GM21360 (cell line): Measurements from ENCODE around the gene RAB26.
"Not testable (repeated sequence)": the region's sequence is repeated elsewhere in the genome, so short reads cannot be mapped to it uniquely, and the experiment has no call there.

ENCODE experiments used
- ATAC-seq: cut with Tn5 transposase; IDR thresholded peaks from one replicate; pipeline ENCODE4 v1.9.1; 2021; ENCODE audit warnings: mild to moderate bottlenecking, moderate library complexity; ENCODE audit not compliant: unreplicated experiment

Gene RAB26

DNA sequence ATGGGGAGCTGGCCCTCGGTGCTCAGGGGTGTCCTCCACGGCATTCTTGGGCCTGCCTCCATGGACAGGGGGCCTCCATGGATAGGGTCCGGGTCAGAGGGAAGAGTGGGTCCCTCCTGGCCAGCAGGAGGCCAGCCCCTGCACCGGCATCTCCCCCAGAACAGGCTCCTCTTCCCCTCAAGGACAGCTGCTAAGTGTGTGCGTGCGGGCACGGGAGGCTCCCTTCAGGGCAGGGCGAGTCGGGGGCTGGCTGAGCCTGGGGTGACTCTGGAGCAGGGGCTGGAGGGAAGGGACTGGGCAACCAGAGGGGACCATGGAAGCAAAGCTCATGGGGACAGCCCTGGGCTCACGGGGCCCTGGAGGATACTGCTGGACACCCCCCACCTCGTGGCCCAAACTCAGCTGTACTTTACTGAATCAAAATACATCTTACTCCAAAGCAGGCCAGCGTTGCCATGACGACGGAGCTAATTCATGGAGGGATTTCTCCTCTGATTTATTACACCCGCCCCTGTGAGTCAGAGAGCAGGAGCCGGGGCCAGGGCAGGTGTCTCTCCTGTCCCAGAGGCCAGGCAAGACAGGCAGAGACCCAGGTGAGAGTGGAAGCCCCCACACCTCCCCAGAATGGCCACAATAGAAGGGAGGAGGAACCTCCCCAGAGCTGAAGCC lies 45.9 kb downstream of the RAB26 start:
- ATAC-seq = no peak

DNA sequence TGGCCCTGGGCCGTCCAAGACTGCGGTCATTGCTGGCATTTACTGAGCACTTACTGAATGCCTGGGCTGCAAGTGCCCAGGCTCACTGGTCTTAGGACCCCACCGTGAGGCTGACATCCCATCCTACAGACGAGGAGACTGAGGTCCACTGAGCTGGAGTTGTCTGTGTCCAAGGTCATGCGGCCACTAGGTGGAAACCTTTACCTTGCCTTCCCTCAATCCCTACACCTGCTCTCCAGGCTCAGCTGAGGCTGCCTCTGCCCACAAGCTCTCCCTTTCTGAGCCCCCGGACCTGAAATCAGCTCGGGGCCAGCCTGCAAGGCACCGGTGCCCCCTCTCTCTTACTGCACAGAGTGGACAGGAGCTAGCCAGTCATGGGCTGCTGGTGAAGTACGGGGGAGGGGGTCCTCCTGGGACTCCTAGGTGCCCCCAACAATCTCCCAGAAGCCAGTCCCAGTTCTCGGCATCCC lies 46.5 kb downstream of the RAB26 start:
- ATAC-seq = no peak

DNA sequence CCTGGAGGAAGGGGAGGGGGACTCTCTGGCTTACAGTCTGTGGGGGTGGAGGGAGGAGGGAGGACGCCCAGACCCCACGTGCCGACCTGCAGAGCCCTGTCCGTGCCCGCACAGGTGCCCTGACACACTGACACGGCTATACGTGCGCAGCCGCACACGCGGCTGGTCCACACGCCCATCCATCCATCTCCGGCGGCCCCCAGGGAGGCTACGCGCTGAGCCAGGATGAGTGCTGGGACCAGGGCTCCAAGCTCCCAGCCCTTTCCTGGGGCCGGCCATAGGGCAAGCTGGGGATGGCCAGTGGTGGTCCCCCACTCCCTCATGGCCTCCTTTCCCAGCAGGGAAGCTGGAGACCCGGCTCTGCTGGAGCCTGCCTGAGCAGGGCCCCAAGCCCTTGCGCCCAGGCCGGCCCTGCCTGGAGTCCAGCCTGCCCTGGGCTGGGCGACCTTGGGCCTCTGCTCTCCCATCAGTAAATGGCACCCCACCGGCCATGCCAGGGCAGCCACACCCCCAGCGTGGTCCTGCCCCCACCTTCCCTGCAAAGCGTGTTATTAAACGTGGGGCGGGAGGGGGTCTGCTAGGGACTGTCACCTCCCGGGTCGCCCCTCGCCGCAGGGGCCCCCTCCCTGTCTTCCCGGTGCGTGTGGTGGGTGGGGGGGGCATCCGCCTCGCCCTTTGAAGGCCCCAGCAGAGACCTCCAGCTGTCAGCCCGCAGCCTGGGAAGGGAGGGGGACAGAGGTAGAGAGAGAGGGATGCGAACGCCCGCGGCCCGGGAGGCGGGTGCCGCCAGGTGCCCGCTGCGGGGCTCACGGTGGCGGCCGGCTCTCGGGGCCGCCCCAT lies 47.1 kb downstream of the RAB26 start:
- no peak for ATAC-seq

DNA sequence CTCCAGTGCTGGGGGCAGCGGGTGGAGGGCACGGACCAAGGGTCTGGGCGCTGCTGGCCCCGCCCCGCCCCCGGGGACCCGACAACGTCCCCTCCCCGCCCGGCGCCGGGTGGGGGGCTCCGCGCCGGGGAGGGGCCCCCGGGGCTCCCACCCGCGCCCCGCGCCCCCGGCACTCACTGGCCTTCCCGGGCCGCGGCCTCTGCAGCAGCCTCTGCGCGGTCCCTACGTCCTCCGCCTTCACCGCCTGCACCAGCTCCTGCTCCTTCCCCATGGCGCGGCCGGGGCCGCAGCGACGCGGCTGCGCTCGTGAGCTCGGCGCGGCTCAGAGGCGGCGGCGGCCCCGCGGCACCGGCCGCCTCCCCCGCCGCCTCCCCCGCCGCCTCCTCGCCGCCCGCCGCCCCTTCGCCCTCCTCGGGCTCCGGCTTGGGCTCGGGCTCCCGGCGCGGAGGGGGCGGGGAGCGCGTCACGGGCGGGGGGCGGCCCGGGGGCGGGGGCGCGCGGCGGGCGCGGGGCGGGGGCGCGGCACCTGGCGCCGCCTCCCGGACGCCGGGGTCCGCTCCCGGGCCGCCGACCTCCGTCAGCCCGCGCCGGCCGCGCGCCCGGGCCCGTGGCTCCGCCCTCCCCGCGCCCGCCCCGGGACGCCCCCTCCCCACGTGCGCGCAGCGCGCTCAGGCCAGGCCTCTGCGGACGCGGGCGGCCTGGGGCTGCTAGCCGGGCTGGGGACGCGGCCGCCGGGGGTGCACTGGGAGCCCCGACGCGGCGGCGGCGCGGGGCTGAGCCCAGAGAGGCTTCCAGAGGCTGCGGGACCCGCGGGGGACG lies 47.9 kb downstream of the RAB26 start, which contains the start of gene CASKIN1:
Gene CASKIN1, minus strand, starts transcription at position 444 of the 819 bp plus-strand sequence. Its CDS starts 173 bp downstream, at position 271.
- no peak for ATAC-seq

DNA sequence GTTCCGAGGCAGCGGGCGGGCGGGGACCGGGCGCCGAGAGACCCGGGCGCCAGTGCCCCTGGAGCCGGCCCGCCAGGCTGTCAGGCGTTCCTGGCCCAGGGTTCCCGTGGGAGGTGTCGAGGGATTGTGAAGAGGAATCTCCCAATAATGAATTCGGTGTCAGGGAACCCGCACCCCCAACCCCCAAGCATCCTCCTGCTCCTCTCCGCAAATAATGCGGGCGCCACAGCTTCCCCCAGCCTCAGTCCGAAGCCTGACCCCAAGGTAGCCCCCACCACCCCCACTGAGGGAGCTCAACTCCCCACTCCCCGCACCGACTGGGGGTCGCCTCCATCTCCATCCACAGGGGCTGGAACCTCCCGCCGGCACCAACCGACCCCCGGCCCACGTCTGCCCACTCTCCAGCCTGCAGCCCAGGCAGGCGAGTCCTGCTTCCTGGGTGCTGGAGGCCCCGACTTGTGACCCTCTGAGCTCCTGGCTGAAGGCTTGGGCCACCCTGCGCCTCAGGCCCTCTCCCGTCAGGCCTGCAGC lies 48.6 kb downstream of the RAB26 start:
- ATAC-seq = no peak

DNA sequence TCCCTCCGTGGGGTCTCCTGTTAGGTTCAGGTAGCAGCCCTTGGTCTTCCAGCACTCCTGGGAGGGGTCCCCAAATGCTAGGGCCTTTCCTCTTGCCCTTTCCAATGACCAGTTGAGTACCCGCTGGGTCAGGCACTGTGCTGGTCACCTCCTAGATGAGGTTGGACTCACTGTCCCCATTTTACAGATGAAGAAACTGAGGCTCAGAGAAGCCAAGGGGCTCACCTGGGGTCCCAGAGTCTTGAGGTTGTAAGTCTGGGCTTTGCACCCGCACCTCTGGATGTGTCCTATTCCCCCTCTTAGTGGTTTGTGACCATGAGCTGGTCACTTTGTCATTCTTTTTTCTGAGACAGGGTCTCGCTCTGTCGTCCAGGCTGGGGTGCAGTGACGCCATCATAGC lies 49.3 kb downstream of the RAB26 start:
- ATAC-seq = no peak

DNA sequence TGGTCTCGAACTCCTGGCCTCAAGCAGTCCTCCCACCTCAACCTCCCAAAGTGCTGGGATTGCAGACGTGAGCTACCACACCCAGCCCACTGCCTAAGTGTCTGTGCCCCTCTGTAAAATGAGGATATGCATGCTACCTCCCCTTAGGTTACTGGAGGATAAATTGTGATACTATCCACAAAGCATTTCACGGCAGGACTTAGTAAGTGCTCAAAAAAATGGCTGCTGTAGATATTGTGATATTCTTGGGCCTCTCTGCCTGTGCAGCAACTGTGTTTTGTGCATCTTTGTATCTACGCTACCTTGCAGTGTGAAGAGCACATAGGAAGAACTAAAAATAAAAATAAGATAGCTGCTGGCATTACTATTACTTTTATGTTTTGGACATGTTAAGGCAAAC lies 49.9 kb downstream of the RAB26 start:
- ATAC-seq = no peak

DNA sequence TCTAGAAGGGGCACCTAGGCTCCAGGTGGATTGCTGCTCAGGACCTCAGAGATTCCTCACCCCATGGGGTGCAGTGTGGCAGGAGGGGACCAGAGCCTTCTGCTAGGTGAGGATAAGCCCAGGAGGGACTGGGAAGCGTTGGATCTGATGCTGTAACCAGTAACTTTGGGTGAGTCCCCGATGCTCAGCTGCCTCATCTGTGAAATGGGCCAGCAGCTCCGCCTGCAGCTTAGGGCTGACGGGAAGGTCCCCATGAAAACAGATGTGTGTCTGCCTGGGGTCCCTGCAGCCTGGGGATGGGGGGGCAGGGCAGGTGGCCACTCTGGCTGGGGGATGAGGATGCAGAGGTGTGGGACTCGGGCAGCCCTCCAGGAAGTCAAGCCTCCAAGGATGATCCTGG lies 50.7 kb downstream of the RAB26 start:
- ATAC-seq = no peak

DNA sequence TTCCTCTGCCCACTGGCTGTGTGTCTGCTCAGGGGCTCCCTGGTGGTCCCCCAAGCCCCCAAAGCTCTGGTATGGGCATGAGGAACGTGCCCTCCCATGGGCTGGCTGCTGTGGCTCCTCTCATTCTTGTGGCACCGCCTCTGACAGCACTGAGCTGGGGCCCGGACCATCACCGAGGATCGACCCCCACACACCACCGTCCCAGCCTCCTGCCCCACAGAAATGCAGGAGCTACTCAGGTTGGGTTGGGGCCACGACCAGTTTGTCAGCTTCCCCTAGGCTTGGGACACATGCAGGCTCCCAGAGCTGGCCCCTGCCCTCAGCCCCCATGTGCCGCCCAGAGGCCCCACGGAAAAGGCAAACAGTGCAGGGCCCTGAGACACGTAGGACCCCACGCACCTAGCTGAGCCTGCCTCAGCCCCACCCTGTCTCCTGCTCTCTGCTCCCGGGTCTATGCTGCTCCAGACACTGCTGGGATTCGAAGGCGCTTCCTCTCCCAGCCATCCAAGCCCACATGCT lies 51.3 kb downstream of the RAB26 start:
- ATAC-seq = no peak

DNA sequence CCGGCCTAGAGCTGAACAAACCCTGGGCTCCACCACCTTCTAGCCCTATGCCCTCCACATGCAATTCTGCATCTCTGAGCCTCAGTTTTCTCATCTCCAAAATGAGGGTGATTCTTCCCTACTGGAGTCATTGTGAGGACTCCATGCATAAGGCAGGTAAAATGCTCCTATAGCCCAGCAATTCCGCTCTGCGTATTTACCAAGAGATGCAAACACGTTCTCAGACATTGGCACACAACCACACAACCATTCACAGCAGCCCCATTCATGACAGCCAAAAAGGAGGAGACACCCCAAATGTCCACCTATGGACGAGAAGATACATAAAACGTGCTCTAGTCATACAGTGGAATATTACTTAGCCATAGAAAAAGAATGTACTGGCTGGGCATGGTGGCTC lies 51.9 kb downstream of the RAB26 start:
- ATAC-seq = no peak

DNA sequence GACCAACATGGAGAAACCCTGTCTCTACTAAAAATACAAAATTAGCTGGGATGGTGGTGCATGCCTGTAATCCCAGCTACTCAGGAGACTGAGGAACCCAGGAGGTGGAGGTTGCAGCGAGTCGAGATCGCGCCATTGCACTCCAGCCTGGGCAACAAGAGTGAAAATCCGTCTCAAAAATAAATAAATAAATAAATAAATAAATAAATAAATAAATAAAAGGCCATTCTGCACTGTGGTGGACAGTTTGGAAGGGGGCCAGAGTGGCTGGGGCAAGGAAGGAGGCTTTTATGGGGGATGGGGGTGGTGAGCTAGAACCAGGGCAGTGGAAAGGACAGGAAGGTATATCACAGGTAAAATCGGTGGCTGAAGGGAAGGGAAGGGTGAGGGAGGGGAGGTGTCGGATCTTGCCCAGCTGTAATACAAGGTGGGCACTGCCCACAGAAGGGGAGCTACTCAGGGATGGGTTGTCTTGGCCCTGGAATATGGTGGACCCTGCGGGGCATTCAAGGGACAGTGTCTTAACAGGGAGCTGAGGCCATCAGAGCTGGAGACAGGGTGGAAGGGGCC lies 54.8 kb downstream of the RAB26 start:
- not testable (repeated sequence) for ATAC-seq
